ENCODE measurements around the gene NPY4R2. TPM values are rescaled to one million over a fixed set of nuclear protein-coding genes. Genes with fewer than 3 reads are reported as not detected.

NPY4R2 gene, protein sequence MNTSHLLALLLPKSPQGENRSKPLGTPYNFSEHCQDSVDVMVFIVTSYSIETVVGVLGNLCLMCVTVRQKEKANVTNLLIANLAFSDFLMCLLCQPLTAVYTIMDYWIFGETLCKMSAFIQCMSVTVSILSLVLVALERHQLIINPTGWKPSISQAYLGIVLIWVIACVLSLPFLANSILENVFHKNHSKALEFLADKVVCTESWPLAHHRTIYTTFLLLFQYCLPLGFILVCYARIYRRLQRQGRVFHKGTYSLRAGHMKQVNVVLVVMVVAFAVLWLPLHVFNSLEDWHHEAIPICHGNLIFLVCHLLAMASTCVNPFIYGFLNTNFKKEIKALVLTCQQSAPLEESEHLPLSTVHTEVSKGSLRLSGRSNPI
- polyA plus RNA-seq, result not detected in 2 replicates

DNA sequence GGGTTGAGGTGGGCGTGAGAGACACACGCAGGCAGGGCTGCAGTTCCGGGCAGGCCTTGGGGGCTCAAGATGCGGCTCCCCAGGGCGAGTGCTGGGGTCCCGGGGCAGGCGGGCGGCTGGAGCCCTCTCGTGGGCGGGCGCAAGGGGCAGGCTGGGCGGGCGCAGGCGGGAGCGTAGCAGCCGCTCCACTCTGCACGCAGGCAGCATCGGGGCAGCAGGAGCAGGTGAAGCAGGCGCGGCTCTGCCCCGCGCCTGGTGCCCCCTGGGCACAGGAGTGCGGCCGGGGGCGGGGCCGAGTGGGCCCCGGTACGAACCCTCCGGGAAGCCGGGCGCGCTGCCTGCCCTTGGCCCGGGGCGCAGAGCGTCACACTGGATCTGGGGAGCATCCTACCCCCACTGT, at the start of gene NPY4R2:
Gene NPY4R2 (plus strand): TSS at position 188 of the 400 bp plus-strand sequence. CDS start 3,326 bp downstream, outside the sequence.

Other genes starting within 250 kb of the NPY4R2 start
- 0.92 TPM in 1 of 2 replicates, not detected in the other for gene SYT15B, start 155.1 kb upstream of the NPY4R2 start, polyA plus RNA-seq
- gene FAM25C, start 81.1 kb downstream of the NPY4R2 start, polyA plus RNA-seq, result not detected in 2 replicates

Measured in Purkinje cell (primary cell).